KBM-7 (cell line): ENCODE measurements around the gene TEX35.
A peak's percentile ranks its signal among the peaks of the same experiment; 100 is the strongest.

Experiments used
- DNase-seq: peaks from one replicate; pipeline ENCODE4 v3.0.0-alpha.2; 2015
- in situ Hi-C: fragments of 300-500 bp; cut with MboI; formaldehyde crosslinking; loops from 2 replicates; pipeline ENCODE4 v1.14.3; 2020; ENCODE audit warnings: low sequenced_read_pairs, low pct_unique_long_range_greater_than_20kb, mixed read lengths

The TEX35 gene

GRCh38 chr1:178512566-178513277, at the start of gene TEX35:
TEX35 (plus strand) TSS chr1:178513109; CDS start chr1:178513189, 80 bp downstream.
- in situ Hi-C loops: no loop called here
- no peak for DNase-seq

DNA sequence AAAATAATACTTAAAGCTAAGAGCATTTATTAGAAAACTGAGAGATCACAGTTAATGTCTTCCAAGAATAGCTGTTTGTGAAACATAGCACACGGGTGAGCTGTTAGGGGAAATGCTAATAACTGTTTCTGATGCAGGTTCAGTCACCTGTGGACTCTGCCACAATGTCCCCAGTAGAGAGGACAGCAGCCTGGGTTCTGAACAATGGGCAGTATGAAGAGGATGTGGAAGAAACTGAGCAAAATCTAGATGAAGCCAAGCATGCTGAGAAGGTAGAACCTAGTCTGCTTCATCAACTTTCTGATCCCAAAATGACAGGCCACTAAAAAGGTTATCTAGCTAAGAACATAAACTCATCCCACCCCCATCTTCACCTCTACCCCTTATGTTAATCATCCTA, 48.8 kb upstream of the TEX35 start:
- in situ Hi-C loops: no loop called here
- DNase-seq: no peak

DNA sequence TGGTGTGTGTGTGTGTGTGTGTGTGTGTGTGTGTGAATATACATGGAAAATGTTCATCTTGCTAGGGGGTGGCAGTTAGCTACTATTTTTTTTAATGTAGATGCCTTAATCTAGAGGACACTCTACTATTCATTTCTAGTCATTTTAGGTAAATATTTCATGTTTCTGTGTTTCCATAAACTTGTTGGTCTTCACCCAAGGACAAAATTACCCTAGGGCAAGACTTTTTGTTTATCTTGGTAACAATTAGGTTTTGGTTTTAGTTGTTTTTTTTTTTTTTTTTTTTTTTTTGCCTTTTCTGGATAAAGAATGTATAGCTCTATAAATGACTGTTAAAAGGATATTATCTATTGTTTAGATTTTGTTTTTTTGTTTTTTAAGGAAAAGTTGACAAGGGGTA, 48.3 kb upstream of the TEX35 start:
- no peak for DNase-seq
- in situ Hi-C loops: no loop called here

DNA sequence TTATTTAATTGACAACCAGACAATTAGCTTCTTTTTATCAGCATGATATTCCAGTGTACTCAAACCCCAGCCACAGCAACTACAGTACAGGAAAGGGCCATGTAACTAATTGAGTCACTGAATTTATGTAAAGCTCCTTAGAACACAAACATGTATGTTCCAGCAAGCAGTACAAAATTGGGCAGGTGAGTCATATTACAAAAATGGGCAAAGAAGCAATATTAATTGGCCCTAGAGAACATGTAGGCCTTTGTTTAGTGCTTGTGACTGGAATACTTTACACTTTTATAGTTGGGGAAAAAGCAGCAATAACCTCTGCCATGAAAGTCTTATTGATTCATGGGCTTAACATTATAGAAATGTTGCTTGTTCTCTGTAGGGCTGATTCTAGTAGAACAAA, 47.9 kb upstream of the TEX35 start:
- in situ Hi-C loops: no loop called here

GRCh38 chr1:178467837-178468236, 45.1 kb upstream of the TEX35 start:
- in situ Hi-C loops: no loop called here
- no peak for DNase-seq

More for the DNA sequence above, 47.9 kb upstream of the TEX35 start:
- DNase-seq: no peak

GRCh38 chr1:178470411-178470960, 42.4 kb upstream of the TEX35 start:
- in situ Hi-C loops: no loop called here
- no peak for DNase-seq

DNA sequence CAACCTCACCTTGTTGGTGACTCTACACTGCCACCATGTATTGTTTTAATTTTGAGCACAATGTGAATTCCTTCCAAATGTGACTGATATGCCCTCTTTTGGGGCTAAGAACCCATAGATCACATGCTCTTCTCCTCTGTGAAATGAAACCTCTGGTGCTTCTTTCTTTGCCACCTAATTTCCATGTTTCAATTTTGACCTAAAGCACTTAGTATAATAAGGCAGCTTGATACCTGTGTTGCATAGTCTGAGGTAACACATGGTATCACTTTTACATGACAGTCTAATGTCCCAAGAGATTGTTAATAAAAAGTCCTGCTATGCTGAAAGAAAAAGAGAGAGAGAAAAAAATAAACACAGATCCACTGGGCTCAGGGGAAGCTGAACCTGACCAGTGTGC, 40.4 kb upstream of the TEX35 start:
- in situ Hi-C loops: no loop called here
- DNase-seq: no peak

DNA sequence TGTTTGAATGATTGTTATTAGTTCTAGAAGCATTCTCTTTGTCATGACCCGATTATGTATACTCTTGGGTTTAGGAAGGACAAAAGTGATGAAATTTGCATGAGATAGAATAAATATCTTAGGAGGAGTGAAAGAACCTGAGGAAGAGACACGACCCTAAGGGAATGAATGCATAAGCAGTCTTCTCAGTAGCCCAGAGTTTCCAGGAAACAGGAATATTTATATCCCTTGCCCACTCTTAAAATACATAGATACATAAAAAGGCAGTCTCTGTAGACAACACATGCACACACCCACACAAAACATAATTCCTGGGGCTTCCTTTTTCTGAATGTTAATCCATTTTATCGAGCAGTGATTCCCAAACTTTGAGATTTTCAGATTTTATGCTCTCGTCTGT, 35.5 kb upstream of the TEX35 start:
- in situ Hi-C loops: no loop called here
- DNase-seq: no peak

DNA sequence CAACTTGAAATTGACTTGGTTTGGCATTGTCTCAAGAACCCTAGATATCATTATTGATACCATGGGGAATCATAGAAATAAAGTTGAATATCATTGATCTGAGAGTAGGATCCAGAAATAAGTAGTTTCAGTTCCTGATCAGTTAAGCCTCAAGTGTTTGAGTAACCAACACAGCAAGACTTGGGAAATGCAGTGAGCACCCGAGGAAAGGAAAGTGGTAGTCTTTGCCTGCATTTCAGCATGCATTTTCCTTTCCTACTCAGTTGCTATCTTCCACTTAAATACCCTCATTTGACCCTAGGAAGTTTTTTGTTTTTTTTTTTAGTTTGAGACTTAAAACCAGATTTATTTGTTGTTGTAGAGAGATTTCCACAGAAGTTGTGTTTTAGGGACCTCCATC, 35.1 kb upstream of the TEX35 start:
- in situ Hi-C loops: no loop called here
- DNase-seq: no peak

GRCh38 chr1:178483251-178483957, 29.5 kb upstream of the TEX35 start:
- no peak for DNase-seq
- in situ Hi-C loops: no loop called here

GRCh38 chr1:178484698-178485225, 28.1 kb upstream of the TEX35 start:
- no peak for DNase-seq
- in situ Hi-C loops: no loop called here

- peak; percentile 69 for DNase-seq
- in situ Hi-C loops: no loop called here
Measured at GRCh38 chr1:178485541-178485981, 27.3 kb upstream of the TEX35 start.

DNA sequence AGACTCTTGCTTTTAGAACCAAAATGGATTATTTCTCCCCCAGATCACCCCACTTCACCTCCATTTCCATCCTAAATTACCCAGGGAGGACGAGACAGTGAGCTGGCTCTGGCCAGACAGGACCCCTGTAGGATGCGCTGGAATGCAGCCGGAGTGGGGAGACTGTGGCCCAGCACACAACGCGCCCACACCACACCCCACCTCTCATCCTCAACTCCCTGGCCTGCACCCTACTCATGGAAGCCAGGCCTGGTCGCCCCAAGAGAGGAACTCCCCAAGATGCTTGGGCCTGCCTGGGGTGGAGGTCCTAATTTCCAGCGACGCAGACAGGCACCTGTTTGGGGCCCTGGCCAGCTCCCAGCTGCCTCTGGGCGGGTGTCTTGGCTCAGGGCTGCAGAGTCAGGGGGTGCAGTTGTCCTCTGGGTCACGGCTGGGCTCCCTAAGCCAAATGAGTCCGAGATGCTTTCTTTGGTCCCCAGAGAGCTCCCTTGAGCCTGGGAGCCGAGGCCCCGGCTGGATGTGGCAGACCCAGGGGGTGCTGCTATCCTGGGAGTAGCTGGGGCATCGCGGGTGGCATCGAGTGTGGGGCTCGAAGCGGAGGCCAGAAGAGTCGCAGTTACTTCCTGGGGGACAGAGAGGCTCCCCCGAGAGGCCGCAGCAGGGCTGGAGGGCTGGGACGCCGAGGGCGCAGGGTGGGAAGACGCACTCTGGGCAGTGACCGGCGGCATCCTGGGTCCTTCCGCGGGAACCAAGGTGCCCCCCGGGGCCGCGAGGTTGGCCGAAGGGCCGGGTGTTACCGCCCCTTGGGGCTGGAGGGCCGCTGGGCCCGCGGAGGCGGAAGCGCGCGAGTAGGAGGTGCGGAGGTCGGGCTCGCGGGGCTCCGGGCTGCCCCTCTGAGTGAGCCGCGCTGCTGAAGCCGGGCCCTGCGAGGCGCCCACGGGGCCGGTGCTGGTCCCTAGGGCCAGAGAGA, 26.5 kb upstream of the TEX35 start:
- DNase-seq: no peak
- in situ Hi-C loops: no loop called here

DNA sequence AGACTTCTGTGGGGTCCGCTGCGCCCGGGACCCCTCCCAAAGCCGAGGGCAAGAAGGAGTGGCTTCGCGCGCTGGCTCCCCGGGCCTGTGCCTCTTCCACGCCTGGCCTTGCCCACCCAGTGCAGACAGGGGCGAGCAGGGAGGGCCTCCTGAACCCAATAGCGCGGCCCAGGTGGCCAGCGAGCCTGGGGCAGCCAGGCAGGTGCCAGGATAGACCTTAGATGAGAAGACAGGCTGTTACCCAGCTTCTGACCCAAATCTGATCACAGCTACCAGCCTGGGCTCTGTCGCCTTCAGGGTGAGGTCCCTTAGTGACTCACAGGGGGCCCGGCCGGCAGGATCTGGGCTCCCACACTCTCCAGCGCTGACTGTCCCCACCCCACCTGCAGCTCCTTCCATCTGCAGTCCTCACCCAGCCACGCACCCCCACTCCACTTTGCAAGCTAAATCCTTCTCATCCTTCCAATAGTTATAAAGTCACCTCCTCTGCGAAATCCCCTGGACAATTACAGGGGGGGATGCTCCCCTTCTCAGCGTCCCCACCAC, 25.8 kb upstream of the TEX35 start:
- in situ Hi-C loops: no loop called here
- no peak for DNase-seq

GRCh38 chr1:178488393-178488792, 24.5 kb upstream of the TEX35 start:
- in situ Hi-C loops: no loop called here
- no peak for DNase-seq

GRCh38 chr1:178489399-178489798, 23.5 kb upstream of the TEX35 start:
- in situ Hi-C loops: no loop called here
- no peak for DNase-seq

DNA sequence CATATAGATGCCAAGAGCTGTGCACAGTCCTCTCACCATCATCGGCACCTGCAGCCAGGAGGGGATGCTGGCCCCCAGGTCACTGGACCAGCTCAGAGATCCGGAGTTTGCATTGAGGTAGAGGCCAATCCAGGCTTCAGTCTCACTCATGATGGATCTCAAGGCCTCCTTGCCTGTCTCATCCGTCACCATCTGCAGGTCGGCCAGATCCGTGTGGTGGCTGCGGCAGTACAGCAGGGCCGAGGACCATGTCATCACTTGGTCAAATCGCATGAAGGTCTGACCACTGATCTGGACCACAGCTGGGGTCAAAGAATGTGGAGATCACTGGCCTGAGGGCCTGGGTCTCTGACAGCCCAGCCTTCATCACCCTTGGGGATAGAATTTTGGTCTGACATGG, 22.8 kb upstream of the TEX35 start:
- no peak for DNase-seq
- in situ Hi-C loops: no loop called here

- in situ Hi-C loops: no loop called here
- DNase-seq: no peak
Measured at GRCh38 chr1:178490967-178491366, 21.9 kb upstream of the TEX35 start.

DNA sequence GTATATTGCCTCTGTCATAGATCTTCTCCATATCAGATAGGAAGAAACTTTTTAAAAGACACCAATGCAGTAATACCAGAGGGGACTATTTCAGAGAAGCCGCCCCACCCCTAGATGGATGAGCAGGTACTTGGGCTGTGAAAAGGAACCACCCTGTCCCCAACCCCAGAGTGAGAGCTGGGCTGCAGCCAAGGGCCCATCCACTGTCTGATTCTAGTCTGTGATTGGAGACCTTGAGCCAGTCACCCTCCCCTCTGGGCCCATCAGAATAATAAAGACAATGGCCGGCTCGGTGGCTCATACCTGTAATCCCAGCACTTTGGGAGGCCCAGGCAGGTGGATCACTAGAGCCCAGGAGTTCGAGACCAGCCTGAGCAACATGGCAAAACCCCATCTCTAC, 21.2 kb upstream of the TEX35 start:
- DNase-seq: no peak
- in situ Hi-C loops: no loop called here
